Prostate gland (tissue), 2 donors: ENCODE results near the gene IL20RB. TPM values are rescaled to one million over a fixed set of nuclear protein-coding genes. Genes with fewer than 3 reads are reported as not detected.
A peak's percentile ranks its signal among the peaks of the same experiment; 100 is the strongest.

Experiments
- DNase-seq: peaks from one replicate; pipeline ENCODE4 v3.0.0-alpha.2; 2019; ENCODE audit warnings: low spot score
- H3K27ac ChIP-seq, 2 donors: fragments of 200-600 bp; sonication (generic); 2 replicates each; pipeline ENCODE4 v1.5.1; 2017 to 2019
- H3K27me3 ChIP-seq: fragments of 200-600 bp; sonication (generic); replicated peaks from 2 replicates; pipeline ENCODE4 v1.5.1; 2019; ENCODE audit not compliant: insufficient read depth
- H3K36me3 ChIP-seq, 2 donors: fragments of 200-600 bp; sonication (generic); 1 replicate in 1 of 2; 2 replicates in 1 of 2; pipeline versions ENCODE4 v1.5.1 to v1.8.1; 2017 to 2019
- H3K4me1 ChIP-seq: fragments of 200-600 bp; sonication (generic); replicated peaks from 2 replicates; pipeline ENCODE4 v1.5.1; 2019
- H3K4me3 ChIP-seq, 2 donors: fragments of 200-600 bp; sonication (generic); 2 replicates each; pipeline ENCODE4 v1.5.1; 2017 to 2019
- H3K9me3 ChIP-seq: fragments of 200-600 bp; sonication (generic); 2 replicates; pipeline ENCODE4 v1.5.1; 2017
- CTCF ChIP-seq, 4 experiments: fragments of 200-600 bp in 2 of 4; fragments of 450-650 bp in 2 of 4; sonication (generic) in 2 of 4; IDR thresholded peaks; 1 replicate in 3 of 4; 2 replicates in 1 of 4; pipeline ENCODE4 v1.5.1; 2016 to 2019; ENCODE audit warnings: antibody characterized with exemption in 4 of 4, mild to moderate bottlenecking in 2 of 4, moderate library complexity in 2 of 4
- POLR2A ChIP-seq: fragments of 450-650 bp; IDR thresholded peaks from one replicate; pipeline ENCODE4 v1.6.1; 2016; ENCODE audit warnings: antibody characterized with exemption, mild to moderate bottlenecking
- POLR2AphosphoS5 ChIP-seq: sonication (generic); formaldehyde crosslinking; IDR thresholded peaks from one replicate; pipeline ENCODE4 v1.6.1; 2017; ENCODE audit warnings: antibody characterized with exemption
- WGBS: methylation state at CpG from one replicate; pipeline ENCODE4 v1.1.5; 2018; 5-methylcytosine and 5-hydroxymethylcytosine counted together
- intact Hi-C: fragments of 100-400 bp; cut with DNase I; formaldehyde crosslinking; loops from one replicate; pipeline ENCODE4 v1.14.2; 2022
- total RNA-seq, 2 donors: library from RNA; depleted of rRNA; stranded (reverse); fragments of >200 nt; gene quantifications; one replicate each; pipeline ENCODE4 v1.1.0, GENCODE V29; 2016

The IL20RB gene
- total RNA-seq, 2 donors from 2014 or later, result 0.14 to 2.5 TPM

DNA sequence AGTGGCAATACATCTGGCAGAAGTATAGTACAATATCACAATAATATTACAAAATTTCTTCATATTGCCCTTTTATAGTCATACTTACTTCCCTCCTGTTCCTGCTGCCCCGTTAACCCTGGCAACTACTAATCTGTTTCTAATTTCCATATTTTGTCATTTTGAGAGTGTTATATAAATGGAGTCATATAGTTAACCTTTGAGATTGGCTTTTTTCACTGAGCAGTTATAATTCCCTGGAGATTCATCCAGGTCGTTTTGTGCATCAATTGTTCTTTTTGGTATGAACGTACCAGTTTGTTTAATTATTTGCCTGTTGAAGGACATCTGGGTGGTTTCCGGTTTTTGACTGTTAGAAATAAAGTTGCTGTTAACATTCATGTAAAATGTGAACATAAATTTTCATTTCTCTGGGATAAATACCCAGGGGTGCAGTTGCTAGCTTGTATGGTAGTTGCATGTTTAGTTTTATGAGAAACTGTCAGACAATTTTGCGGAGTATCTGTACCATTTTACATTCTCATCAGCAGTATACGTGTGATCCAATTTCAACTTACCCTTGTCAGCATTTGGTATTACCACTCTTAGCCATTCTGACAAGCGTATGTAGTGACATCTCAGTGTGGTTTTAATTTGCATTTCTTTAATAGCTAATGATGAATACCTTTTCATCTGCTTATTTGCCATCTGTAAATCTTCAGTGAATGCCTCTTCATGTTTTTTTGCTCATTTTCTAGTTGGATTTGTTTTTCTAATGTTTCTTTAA is 32.2 kb upstream of the IL20RB start:
- Histone ChIP-seq H3K4me3 (no peak overlapping the region), H3K27me3 (no peaks in the 10 kb centered on the region), H3K4me1 (no peaks in the 10 kb centered on the region), H3K9me3 (no peaks in the 10 kb centered on the region), H3K27ac (no peak overlapping the region), H3K36me3 (no peaks in the 10 kb centered on the region)
- 71% methylated on average over 7 of the region's 7 CpGs for WGBS
- intact Hi-C loops, result no loop called here
- no peak for TF ChIP-seq POLR2A
- DNase-seq, result no peak

GRCh38 chr3:136928240-136928639 is 29.5 kb upstream of the IL20RB start:
- DNase-seq, result no peak
- no peaks in the 10 kb centered on the region for H3K36me3 ChIP-seq
- TF ChIP-seq CTCF (IDR thresholded peaks at IDR 0.05) (no peak), POLR2AphosphoS5 (no peak)
- intact Hi-C loops, result no loop called here
- no peaks in the 10 kb centered on the region for H3K9me3 ChIP-seq
- H3K27me3 ChIP-seq, result no peaks in the 10 kb centered on the region
- no peak overlapping the region for H3K4me3 ChIP-seq
- no peak overlapping the region for H3K27ac ChIP-seq
- H3K4me1 ChIP-seq, result no peaks in the 10 kb centered on the region

DNA sequence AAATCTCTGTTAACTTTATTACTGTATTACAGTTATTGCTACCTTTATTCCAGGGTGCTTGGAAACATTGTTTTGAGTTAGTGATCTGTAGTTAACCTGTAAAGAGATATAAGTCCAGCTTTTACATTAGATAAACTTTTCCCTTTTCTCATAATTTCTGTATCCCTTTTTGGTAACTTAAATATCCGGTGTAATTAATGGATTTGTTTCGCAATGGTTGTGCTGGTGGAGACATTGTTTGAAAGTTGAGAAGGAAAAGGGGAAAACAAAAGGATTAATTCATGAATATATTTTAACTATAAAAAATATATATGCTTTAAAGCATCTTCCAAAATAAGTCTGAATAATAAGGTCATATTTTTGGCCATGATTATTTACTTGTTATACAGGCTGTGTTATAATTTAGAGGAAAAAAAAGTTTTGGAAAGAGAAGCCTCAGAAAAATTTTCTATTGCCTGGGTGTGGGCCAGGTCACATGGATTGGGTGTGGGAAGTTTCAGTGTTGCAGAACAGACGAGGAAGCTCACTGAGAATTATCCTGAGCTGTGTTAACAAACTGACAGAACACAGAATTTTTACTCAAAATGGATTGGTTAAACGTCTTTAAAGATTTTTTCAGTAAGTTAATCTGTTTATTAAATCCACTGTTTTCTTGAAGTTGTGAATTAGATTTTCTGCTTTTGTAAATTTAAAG is 27.7 kb upstream of the IL20RB start:
- TF ChIP-seq POLR2A (no peak), CTCF (IDR thresholded peaks at IDR 0.05) (no peak), POLR2AphosphoS5 (peak; percentile 35)
- intact Hi-C loops, result no loop called here
- H3K27ac ChIP-seq, result peak overlapping the region; percentile 10 to 11
- H3K4me1 ChIP-seq, result no peaks in the 10 kb centered on the region
- no peak overlapping the region for H3K4me3 ChIP-seq
- 21% methylated on average over 4 of the region's 4 CpGs for WGBS
- no peaks in the 10 kb centered on the region for H3K36me3 ChIP-seq
- no peaks in the 10 kb centered on the region for H3K27me3 ChIP-seq
- DNase-seq, result peak; percentile 45
- no peaks in the 10 kb centered on the region for H3K9me3 ChIP-seq

GRCh38 chr3:136931606-136932005 is 26.2 kb upstream of the IL20RB start:
- DNase-seq, result no peak
- Histone ChIP-seq H3K9me3 (no peaks in the 10 kb centered on the region), H3K4me1 (no peaks in the 10 kb centered on the region), H3K4me3 (no peak overlapping the region), H3K36me3 (no peaks in the 10 kb centered on the region), H3K27me3 (no peaks in the 10 kb centered on the region), H3K27ac (no peak overlapping the region)
- intact Hi-C loops, result no loop called here
- 93% methylated on average over 4 of the region's 4 CpGs for WGBS
- TF ChIP-seq POLR2AphosphoS5, result no peak
- no peak for TF ChIP-seq CTCF (IDR thresholded peaks at IDR 0.05)
- TF ChIP-seq POLR2A, result no peak

GRCh38 chr3:136932523-136932922 is 25.3 kb upstream of the IL20RB start:
- Histone ChIP-seq H3K4me1 (no peaks in the 10 kb centered on the region), H3K27me3 (no peaks in the 10 kb centered on the region), H3K36me3 (no peaks in the 10 kb centered on the region), H3K4me3 (no peak overlapping the region), H3K27ac (no peak overlapping the region), H3K9me3 (no peaks in the 10 kb centered on the region)
- intact Hi-C loops, result no loop called here
- no peak for TF ChIP-seq POLR2A
- WGBS, result 79% methylated on average over 1 of the region's 1 CpG
- DNase-seq, result no peak
